Activated CD4-positive, alpha-beta memory T cell treated with anti-CD3 and anti-CD28 coated beads for 36 hours (primary cell): ENCODE measurements around the gene CASK. TPM values are rescaled to one million over a fixed set of nuclear protein-coding genes. Genes with fewer than 3 reads are reported as not detected.
"Not testable (repeated sequence)": the region's sequence is repeated elsewhere in the genome, so short reads cannot be mapped to it uniquely, and the experiment has no call there.

Source experiments
- CTCF ChIA-PET: fragments of 350-600 bp; sonication (Branson Sonifier 250); formaldehyde crosslinking; loops from one replicate; lab custom pipeline; 2021; ENCODE audit warnings: antibody characterized with exemption, inconsistent platforms; lab: Charles Lee
- POLR2A ChIA-PET: fragments of 350-600 bp; sonication (Branson Sonifier 250); formaldehyde crosslinking; loops from one replicate; lab custom pipeline; 2021; ENCODE audit warnings: antibody characterized with exemption; lab: Charles Lee
- DNase-seq: peaks from one replicate; pipeline ENCODE4 v3.0.0-alpha.2; 2020
- H3K27ac Mint-ChIP-seq: one replicate; pipeline ENCODE4 v1.8.0; 2021; ENCODE audit warnings: mixed read lengths
- H3K27me3 Mint-ChIP-seq: one replicate; pipeline ENCODE4 v1.8.0; 2021; ENCODE audit warnings: mixed read lengths
- H3K36me3 Mint-ChIP-seq: one replicate; pipeline ENCODE4 v1.8.0; 2021; ENCODE audit warnings: mixed read lengths
- H3K4me1 Mint-ChIP-seq: one replicate; pipeline ENCODE4 v1.8.0; 2021; ENCODE audit warnings: low read depth, mixed read lengths
- H3K4me3 Mint-ChIP-seq: one replicate; pipeline ENCODE4 v1.8.0; 2021; ENCODE audit warnings: mild to moderate bottlenecking, mixed read lengths
- H3K9me3 Mint-ChIP-seq: one replicate; pipeline ENCODE4 v1.8.0; 2021; ENCODE audit warnings: mixed read lengths
- intact Hi-C: fragments of 100-400 bp; cut with micrococcal nuclease; formaldehyde crosslinking; loops from one replicate; pipeline ENCODE4 v1.15.1; 2023
- total RNA-seq, 2 experiments: library from RNA; stranded (reverse); gene quantifications; one replicate each; pipeline ENCODE4 v1.2.3, GENCODE V29; 2021

CASK gene
- total RNA-seq, 2 experiments from 2014 or later, result 27.0 to 27.8 TPM

GRCh38 chrX:41684138-41684537 lies 239.2 kb downstream of the CASK start:
- no peak for DNase-seq
- intact Hi-C loops, result no loop called here
- ChIA-PET POLR2A (no interaction called here), CTCF (no interaction called here)
- Mint-ChIP-seq H3K27ac (no peak overlapping the region), H3K36me3 (no peaks in the 10 kb centered on the region), H3K9me3 (no peaks in the 10 kb centered on the region), H3K4me3 (no peak overlapping the region), H3K4me1 (peaks cover 19% of the 10 kb centered on the region), H3K27me3 (no peaks in the 10 kb centered on the region)

DNA sequence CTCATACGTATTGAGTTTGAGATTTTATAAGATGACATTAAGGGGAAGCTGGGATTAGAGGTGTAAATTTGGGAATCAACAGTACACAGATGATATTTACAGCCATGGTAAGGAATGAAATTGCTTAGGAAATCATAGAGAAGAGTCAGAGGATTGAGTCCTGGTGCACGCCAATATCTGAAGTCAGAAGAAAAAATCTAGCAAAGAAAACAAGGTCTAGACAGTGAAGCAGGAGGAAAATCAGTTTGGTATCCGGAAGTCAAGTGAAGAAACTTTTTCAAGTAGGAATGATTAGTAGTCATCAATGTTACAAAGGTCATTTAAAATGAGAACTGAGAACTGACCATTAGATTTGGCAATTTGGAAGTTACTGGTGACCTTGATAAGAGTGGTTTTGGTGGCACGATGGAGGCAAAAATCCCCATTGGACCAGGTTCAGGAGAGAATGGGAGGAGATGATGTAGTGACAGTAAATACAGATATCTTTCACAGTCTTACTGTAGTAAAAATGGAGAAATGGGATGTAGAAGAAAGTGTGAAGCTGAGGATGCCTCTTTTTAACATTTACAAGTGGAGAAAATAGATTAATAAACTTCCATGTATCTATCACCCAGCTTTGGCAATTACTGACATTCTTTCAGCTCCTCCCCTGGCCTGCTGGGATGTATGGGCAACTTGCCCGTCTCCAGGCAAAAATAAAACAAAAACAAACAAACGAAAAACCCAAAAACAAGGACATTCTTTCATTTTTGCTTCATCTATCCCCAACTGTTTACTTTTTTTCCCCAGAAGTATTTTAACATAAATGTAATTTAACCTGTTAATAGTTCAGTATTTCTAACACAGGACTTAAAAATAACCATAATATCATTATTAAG lies 245.9 kb downstream of the CASK start:
- ChIA-PET CTCF (no interaction called here), POLR2A (no interaction called here)
- H3K36me3 Mint-ChIP-seq, result peaks cover 8% of the 10 kb centered on the region
- no peak for DNase-seq
- peaks cover 15% of the 10 kb centered on the region for H3K4me1 Mint-ChIP-seq
- no peaks in the 10 kb centered on the region for H3K9me3 Mint-ChIP-seq
- H3K4me3 Mint-ChIP-seq, result no peak overlapping the region
- intact Hi-C loops, result no loop called here
- H3K27ac Mint-ChIP-seq, result no peak overlapping the region
- no peaks in the 10 kb centered on the region for H3K27me3 Mint-ChIP-seq

- POLR2A ChIA-PET, H3K36me3 Mint-ChIP-seq, CTCF ChIA-PET, H3K27me3 Mint-ChIP-seq, intact Hi-C loops, H3K27ac Mint-ChIP-seq, H3K9me3 Mint-ChIP-seq, H3K4me3 Mint-ChIP-seq, DNase-seq: not testable (repeated sequence)
- H3K4me1 Mint-ChIP-seq, result peaks cover 22% of the 10 kb centered on the region
These were observed 247.0 kb downstream of the CASK start for GRCh38 chrX:41676361-41676760.

DNA sequence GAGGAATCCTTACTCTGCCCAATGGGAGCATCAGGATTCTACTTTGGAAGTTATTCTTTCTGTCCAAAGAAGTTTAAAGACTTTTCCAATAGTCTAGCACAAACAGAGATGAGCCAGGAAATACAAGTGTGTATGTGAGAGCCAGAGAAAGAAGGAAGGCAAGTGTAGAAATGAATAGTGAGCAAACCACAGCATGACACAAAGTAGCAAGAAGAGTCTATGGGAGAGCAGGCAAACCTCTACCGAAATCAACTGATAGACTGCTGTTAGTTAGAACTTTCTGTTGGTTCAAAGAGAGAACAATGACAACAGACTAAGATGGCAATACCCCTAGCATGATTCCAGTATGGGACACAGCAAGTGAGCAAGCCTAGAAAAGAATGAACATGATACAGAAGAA lies 250.7 kb downstream of the CASK start:
- intact Hi-C loops, result loop anchor here (1.0 kb wide), 1 partner anchor 62 kb away; no protein-coding TSS in a partner anchor
- Mint-ChIP-seq H3K4me1 (peaks cover 44% of the 10 kb centered on the region), H3K27me3 (no peaks in the 10 kb centered on the region), H3K36me3 (peaks cover 14% of the 10 kb centered on the region), H3K27ac (no peak overlapping the region), H3K4me3 (no peak overlapping the region), H3K9me3 (no peaks in the 10 kb centered on the region)
- ChIA-PET CTCF (no interaction called here), POLR2A (no interaction called here)
- no peak for DNase-seq

- CTCF ChIA-PET, result no interaction called here
- H3K27me3 Mint-ChIP-seq, result no peaks in the 10 kb centered on the region
- POLR2A ChIA-PET, result interaction anchor here (0.5 kb wide), 1 partner anchor 119 kb away, joined by 6 read pairs; no protein-coding TSS in a partner anchor
- no peaks in the 10 kb centered on the region for H3K9me3 Mint-ChIP-seq
- H3K27ac Mint-ChIP-seq, result no peak overlapping the region
- DNase-seq, result no peak
- H3K4me1 Mint-ChIP-seq, result peaks cover 51% of the 10 kb centered on the region
- intact Hi-C loops, result no loop called here
- peaks cover 10% of the 10 kb centered on the region for H3K36me3 Mint-ChIP-seq
- no peak overlapping the region for H3K4me3 Mint-ChIP-seq
These were observed 252.3 kb downstream of the CASK start for GRCh38 chrX:41671082-41671481.

DNA sequence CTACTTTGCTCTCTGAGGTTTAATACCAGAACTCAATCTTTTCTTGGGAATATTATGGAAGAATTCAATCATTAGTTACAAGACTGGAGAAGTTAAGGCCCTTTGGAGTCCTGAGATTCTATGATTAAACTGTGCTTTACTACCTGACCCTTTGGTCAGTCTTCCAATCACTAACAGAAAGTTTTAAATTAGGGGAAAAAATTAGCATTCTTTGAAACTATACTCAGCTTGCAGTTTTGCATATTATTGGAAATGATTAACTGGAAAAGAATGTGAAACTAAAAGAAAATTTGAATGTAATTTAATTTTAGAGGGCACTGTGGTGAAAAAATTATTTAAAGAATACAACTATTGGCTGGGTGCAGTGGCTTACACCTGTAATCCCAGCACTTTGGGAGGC lies 253.2 kb downstream of the CASK start:
- ChIA-PET CTCF (no interaction called here), POLR2A (no interaction called here)
- Mint-ChIP-seq H3K4me1 (peaks cover 61% of the 10 kb centered on the region), H3K4me3 (no peak overlapping the region), H3K27me3 (no peaks in the 10 kb centered on the region), H3K9me3 (no peaks in the 10 kb centered on the region), H3K36me3 (peaks cover 12% of the 10 kb centered on the region), H3K27ac (no peak overlapping the region)
- intact Hi-C loops, result no loop called here
- no peak for DNase-seq

DNA sequence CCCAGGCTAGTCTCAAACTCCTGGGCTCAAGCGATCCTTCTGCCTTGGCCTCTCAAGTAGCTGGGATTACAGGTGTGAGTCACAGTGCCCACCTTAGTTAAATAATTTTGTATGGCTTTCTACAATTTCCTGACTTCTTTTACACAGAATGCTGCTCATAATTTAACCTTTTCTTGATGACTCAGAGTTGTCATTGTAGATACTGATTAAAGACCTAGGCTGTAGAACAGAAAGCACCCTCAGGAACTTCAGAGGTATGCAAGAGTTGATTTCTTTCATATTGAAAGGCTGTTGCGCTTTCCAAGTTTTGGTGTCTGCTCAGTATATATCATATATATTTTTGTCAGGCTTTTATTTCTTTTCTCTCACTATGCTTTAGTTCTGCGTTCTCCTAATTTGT lies 255.7 kb downstream of the CASK start:
- POLR2A ChIA-PET, result no interaction called here
- Mint-ChIP-seq H3K36me3 (peaks cover 14% of the 10 kb centered on the region), H3K9me3 (no peaks in the 10 kb centered on the region), H3K4me3 (no peak overlapping the region), H3K4me1 (peaks cover 65% of the 10 kb centered on the region), H3K27ac (no peak overlapping the region), H3K27me3 (no peaks in the 10 kb centered on the region)
- intact Hi-C loops, result loop anchor here (5.0 to 10.0 kb wide), 3 partner anchors 35 to 257 kb away; partner anchors contain the start of genes CASK and GPR82
- DNase-seq, result no peak
- CTCF ChIA-PET, result no interaction called here

DNA sequence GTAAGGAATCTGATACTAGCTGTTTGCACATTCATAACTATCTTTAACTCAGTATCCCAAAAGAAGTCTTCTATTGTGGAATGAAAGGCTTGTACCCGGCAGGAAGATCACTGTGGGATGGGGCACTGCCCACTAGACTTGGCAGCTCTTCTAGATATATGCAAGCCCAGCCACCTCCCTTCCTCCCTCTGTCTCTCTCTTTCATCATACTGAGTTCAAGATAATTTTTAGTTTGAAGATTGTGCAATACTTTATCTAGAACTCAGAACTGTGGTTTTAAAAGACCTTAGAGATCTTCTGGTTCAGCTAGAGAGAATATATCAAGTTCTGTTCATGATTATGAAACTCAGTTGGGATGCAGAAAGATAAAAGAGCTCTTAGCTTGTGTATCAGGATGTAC lies 257.1 kb downstream of the CASK start:
- H3K27me3 Mint-ChIP-seq, result no peaks in the 10 kb centered on the region
- no peak overlapping the region for H3K4me3 Mint-ChIP-seq
- H3K4me1 Mint-ChIP-seq, result peaks cover 57% of the 10 kb centered on the region
- peak; percentile 12 for DNase-seq
- ChIA-PET POLR2A (no interaction called here), CTCF (no interaction called here)
- peaks cover 18% of the 10 kb centered on the region for H3K36me3 Mint-ChIP-seq
- H3K9me3 Mint-ChIP-seq, result no peaks in the 10 kb centered on the region
- H3K27ac Mint-ChIP-seq, result peak overlapping the region; percentile 73
- intact Hi-C loops, result loop anchor here (5.0 to 10.0 kb wide), 3 partner anchors 36 to 259 kb away; partner anchors contain the start of genes CASK and GPR82

- peaks cover 54% of the 10 kb centered on the region for H3K4me1 Mint-ChIP-seq
- H3K27me3 Mint-ChIP-seq, result no peaks in the 10 kb centered on the region
- H3K36me3 Mint-ChIP-seq, result peaks cover 18% of the 10 kb centered on the region
- ChIA-PET POLR2A (no interaction called here), CTCF (no interaction called here)
- no peaks in the 10 kb centered on the region for H3K9me3 Mint-ChIP-seq
- DNase-seq, result no peak
- peak overlapping the region; percentile 12 for H3K4me3 Mint-ChIP-seq
- intact Hi-C loops, result loop anchor here (2.0 to 10.0 kb wide), 4 partner anchors 37 to 259 kb away; partner anchors contain the start of genes CASK and GPR82
- peak overlapping the region; percentile 73 for H3K27ac Mint-ChIP-seq
These were observed 257.7 kb downstream of the CASK start for GRCh38 chrX:41665686-41666085.

DNA sequence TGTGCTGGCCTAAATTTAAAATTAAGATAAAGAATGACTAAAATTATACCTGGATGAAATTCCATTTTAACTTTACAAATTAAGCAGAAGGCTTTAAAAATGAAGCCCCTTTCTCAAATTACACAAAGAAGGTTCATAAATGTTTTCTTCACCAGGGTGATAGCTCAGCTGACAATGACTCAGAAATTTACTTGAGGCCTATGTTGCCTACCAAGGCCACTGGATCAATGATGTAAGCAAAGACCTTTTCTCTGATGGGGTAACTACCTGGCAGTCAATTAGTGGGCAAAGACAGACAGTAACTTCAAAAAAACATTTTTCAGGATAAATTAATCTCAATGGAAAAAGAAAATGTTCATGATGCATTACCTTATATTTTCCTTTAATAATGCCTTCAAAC lies 258.4 kb downstream of the CASK start:
- peaks cover 19% of the 10 kb centered on the region for H3K36me3 Mint-ChIP-seq
- H3K4me1 Mint-ChIP-seq, result peaks cover 50% of the 10 kb centered on the region
- peak overlapping the region; percentile 73 for H3K27ac Mint-ChIP-seq
- H3K9me3 Mint-ChIP-seq, result no peaks in the 10 kb centered on the region
- intact Hi-C loops, result loop anchor here (2.0 to 10.0 kb wide), 4 partner anchors 37 to 260 kb away; partner anchors contain the start of genes CASK and GPR82
- ChIA-PET CTCF (no interaction called here), POLR2A (interaction anchor here (0.9 to 1.2 kb wide), 2 partner anchors 10 to 55 kb away, joined by 3 read pairs; no protein-coding TSS in a partner anchor)
- no peaks in the 10 kb centered on the region for H3K27me3 Mint-ChIP-seq
- H3K4me3 Mint-ChIP-seq, result no peak overlapping the region
- no peak for DNase-seq

GRCh38 chrX:41664375-41664901 lies 258.9 kb downstream of the CASK start:
- no peak overlapping the region for H3K27ac Mint-ChIP-seq

DNA sequence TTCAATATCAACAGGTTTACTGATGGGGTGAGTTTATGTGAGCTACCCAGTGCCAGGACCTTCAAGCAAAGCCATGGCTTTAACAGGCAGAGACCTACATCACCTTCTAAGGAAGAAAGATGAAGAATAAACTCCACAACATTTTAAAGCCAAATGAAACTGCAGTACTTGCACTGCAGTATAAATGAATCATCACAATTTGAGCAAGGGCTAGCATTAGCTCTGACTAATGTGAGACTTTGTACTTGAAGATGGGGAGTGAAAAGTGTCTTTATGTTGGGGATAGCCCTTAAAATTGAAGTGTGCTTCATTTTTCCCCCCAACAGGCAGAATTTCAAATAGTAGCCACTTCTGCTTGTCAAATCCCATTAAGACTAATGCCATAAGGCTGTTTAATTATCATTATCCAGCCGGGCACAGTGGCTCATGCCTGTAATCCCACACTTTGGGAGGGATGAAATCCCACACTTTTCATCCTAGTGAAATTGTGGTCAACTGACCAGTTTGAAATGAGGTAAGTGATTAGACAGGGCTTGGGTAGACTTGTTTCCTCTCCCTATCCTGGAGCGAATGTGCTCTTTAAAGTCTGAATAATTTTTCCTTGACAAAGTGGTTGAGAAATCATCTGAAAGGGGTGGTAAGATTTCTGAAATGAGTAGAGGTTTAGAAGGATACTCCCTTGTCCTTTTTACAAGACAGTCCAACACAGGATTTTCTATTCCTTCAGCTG lies 261.8 kb downstream of the CASK start:
- Mint-ChIP-seq H3K4me3 (no peak overlapping the region), H3K27me3 (no peaks in the 10 kb centered on the region), H3K4me1 (peaks cover 30% of the 10 kb centered on the region), H3K27ac (no peak overlapping the region), H3K9me3 (no peaks in the 10 kb centered on the region), H3K36me3 (peaks cover 35% of the 10 kb centered on the region)
- no peak for DNase-seq
- POLR2A ChIA-PET, result no interaction called here
- CTCF ChIA-PET, result no interaction called here
- intact Hi-C loops, result loop anchor here (10.0 kb wide), 1 partner anchor 263 kb away; the partner anchor contains the start of gene CASK

More at GRCh38 chrX:41664375-41664901, 258.9 kb downstream of the CASK start:
- intact Hi-C loops, result loop anchor here (2.0 to 10.0 kb wide), 2 partner anchors 104 to 260 kb away; partner anchors contain the start of gene CASK
- POLR2A ChIA-PET, result interaction anchor here (0.6 to 1.2 kb wide), 3 partner anchors 9 to 56 kb away, joined by 3 read pairs; no protein-coding TSS in a partner anchor
- Mint-ChIP-seq H3K4me1 (peaks cover 47% of the 10 kb centered on the region), H3K36me3 (peaks cover 19% of the 10 kb centered on the region), H3K27me3 (no peaks in the 10 kb centered on the region), H3K9me3 (no peaks in the 10 kb centered on the region), H3K4me3 (no peak overlapping the region)
- peak; percentile 33 for DNase-seq
- CTCF ChIA-PET, result no interaction called here
